MM.1S (cell line): ENCODE measurements around the gene MRPL53.
"Not testable (repeated sequence)": the region's sequence is repeated elsewhere in the genome, so short reads cannot be mapped to it uniquely, and the experiment has no call there.

Source experiments
- EZH2 ChIP-seq: fragments of 300-600 bp; sonication (generic); optimal IDR thresholded peaks from 2 replicates; pipeline ENCODE3; 2017; ENCODE audit warnings: low read depth, mild to moderate bottlenecking, antibody characterized with exemption, low read length, mixed read lengths
- EZH2phosphoT487 ChIP-seq: fragments of 300-600 bp; sonication (generic); IDR thresholded peaks from 2 replicates; pipeline ENCODE4 v1.6.1; 2018; ENCODE audit warnings: antibody characterized with exemption, low read length
- TF ChIP-seq, protein P1 (sequence below): fragments of 300-600 bp; sonication (generic); IDR thresholded peaks from 2 replicates; pipeline ENCODE4 v1.5.1; 2016; ENCODE audit warnings: antibody characterized with exemption, low read length, mixed read lengths

DNA sequence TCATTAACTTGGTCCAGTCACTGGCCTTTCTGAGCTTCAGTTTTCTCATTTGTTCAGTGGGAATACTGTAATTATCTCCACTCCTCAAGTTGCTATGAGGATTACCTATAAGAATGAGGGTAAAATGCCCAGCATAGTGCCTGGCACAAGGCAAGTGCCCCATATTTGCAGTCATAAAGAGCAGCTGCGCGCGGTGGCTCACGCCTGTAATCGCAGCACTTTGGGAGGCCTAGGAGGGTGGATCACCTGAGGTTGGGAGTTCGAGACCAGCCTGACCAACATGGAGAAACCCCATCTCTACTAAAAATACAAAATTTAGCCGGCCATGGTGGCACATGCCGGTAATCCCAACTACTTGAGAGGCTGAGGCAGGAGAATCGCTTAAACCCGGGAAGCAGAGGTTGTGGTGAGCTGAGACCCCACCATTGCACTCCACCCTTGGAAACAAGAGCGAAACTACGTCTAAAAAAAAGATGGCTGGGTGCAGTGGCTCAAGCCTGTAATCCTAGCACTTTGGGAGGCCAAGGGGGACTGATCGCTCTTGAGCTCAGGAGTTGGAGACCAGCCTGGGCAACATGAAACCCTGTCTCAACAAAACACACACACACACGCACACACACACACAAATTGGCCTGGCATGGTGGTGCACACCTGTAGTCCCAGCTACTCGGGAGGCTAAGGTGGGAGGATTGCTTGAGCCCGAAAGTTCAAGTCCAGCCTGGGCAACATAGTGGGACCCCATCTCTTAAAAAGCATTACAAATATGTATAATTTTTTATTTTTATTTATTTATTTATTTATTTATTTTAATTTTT is 29.8 kb downstream of the MRPL53 start:
- TF ChIP-seq, protein P1, sequence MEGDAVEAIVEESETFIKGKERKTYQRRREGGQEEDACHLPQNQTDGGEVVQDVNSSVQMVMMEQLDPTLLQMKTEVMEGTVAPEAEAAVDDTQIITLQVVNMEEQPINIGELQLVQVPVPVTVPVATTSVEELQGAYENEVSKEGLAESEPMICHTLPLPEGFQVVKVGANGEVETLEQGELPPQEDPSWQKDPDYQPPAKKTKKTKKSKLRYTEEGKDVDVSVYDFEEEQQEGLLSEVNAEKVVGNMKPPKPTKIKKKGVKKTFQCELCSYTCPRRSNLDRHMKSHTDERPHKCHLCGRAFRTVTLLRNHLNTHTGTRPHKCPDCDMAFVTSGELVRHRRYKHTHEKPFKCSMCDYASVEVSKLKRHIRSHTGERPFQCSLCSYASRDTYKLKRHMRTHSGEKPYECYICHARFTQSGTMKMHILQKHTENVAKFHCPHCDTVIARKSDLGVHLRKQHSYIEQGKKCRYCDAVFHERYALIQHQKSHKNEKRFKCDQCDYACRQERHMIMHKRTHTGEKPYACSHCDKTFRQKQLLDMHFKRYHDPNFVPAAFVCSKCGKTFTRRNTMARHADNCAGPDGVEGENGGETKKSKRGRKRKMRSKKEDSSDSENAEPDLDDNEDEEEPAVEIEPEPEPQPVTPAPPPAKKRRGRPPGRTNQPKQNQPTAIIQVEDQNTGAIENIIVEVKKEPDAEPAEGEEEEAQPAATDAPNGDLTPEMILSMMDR = not testable (repeated sequence)
- not testable (repeated sequence) for TF ChIP-seq EZH2, EZH2phosphoT487
